ENCODE measurements around the gene KIF21B.
A peak's percentile ranks its signal among the peaks of the same experiment; 100 is the strongest.

Gene KIF21B

DNA sequence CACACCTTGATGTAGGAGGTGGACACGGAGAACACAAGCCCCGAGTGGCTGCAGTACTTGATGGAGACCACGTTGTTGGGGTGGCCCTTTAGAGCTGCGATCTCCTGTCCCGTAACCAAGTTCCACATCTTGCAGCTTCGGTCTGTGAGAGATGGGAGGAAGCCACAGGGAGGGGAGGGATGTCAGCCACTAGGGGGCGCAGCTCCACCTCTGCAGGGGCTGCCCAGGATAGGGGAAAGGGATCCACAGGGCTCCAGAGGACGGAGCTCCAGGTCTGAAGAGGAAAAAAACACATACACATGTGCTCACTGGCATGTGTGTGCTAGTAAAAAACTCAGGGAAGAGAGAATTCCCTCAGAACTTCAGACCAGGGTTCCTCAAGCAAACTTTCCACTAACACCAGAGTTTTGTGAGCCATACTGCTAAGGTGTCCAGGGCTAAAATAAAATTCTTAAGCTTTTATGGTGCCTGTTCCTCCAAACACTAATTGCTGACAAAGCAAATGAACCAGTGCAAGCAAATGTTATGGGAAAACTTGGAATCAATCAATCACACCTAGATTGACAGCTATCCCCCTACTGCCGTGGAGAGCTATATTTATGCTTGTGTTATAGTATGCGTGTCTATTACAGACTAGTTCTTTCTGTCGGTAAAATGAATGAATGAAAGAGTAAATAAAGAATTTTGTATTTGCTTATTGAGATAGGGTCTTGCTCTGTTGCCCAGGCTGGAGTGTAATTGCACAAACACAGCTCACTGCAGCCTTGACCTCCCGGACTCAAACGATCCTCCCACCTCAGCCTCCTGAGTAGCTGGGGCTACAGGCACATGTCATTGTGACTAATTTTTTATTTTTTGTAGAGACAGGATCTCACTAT lies 43.7 kb downstream of the KIF21B start:
- DNase-seq (ENCODE audit: low read depth): no peak
- TF ChIP-seq, protein P1, sequence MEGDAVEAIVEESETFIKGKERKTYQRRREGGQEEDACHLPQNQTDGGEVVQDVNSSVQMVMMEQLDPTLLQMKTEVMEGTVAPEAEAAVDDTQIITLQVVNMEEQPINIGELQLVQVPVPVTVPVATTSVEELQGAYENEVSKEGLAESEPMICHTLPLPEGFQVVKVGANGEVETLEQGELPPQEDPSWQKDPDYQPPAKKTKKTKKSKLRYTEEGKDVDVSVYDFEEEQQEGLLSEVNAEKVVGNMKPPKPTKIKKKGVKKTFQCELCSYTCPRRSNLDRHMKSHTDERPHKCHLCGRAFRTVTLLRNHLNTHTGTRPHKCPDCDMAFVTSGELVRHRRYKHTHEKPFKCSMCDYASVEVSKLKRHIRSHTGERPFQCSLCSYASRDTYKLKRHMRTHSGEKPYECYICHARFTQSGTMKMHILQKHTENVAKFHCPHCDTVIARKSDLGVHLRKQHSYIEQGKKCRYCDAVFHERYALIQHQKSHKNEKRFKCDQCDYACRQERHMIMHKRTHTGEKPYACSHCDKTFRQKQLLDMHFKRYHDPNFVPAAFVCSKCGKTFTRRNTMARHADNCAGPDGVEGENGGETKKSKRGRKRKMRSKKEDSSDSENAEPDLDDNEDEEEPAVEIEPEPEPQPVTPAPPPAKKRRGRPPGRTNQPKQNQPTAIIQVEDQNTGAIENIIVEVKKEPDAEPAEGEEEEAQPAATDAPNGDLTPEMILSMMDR (conservative IDR thresholded peaks at IDR 0.05; ENCODE audit: low read length): peak; percentile 32
- H3K4me3 ChIP-seq (ENCODE audit: low read length): no peak overlapping the region

DNA sequence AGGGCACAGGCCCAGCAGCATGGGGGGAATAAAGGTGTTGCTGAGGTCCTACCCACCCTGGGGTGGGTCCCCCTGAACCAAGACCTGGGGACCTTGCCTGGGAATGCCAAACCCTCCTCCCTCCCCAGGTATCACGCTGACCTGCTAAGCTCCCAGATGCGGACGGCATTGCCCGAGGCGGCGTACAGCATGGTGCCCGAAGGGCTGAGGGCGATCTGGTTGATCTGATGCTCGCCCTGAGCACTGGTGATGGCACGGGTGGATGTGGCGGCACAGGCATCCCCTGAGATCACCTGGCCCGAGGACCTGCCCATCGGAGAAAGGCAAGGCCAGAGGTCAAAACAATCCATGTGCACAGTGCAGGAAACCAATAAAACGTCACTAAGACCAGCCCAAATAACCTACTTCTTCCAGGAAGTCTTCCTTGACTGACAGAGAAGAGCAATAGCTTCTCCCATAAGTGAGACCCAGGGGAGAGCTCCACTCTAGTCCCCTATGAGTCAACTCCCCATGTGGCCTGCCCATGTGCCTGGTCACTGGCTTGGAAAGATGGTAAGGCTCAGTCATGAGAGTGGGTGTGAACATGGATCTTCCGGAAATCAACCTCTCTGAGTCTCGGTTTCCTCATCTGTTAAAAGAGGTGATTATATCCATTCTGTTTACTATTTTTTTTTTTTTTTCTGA lies 46.3 kb downstream of the KIF21B start:
- H3K4me3 ChIP-seq (ENCODE audit: low read length): no peak overlapping the region
- no peak for DNase-seq (ENCODE audit: low read depth)
- TF ChIP-seq, protein P1 (conservative IDR thresholded peaks at IDR 0.05; ENCODE audit: low read length): no peak

DNA sequence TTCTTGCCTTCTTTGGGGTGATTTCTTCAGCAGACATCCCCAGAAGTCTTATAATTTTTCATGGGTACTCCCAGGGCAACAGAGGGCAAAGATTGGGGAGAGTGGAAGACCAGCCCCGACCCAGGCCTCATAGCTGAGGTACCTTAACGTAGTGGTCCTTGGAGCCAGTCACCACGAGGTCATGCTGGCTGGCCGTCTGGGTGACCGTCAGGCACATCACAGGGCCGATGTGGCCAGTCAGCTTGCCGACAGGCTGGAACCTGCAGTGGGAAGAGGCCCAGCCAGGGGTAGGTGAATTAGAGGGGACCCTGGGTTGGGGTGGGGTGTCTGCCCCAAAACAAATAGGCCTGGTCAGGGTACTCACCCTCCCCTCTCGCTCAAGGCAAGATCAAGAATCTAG lies 46.9 kb downstream of the KIF21B start:
- no peak for DNase-seq (ENCODE audit: low read depth)
- H3K4me3 ChIP-seq (ENCODE audit: low read length): no peak overlapping the region
- TF ChIP-seq, protein P1 (conservative IDR thresholded peaks at IDR 0.05; ENCODE audit: low read length): no peak

DNA sequence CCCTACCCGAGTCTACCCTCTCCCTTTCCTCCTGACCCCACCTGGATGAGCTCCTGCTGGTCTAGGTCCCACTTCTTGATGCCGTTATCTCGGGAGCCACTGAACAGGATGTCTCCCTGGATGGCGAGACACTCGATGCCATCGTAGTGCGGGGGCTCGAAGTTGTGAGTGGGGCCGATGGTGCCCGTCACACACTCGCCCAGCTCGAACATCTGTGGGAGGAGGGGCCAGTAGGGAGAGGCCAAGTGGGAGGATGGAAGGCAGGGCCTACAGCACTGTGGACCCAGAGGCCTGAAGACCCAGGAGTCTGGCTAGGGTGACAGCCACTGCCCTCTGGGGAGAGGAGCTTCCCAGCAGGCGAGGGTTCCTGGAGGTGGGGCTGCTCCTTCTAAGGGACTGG lies 48.1 kb downstream of the KIF21B start:
- no peak for DNase-seq (ENCODE audit: low read depth)
- no peak overlapping the region for H3K4me3 ChIP-seq (ENCODE audit: low read length)
- TF ChIP-seq, protein P1 (conservative IDR thresholded peaks at IDR 0.05; ENCODE audit: low read length): no peak

DNA sequence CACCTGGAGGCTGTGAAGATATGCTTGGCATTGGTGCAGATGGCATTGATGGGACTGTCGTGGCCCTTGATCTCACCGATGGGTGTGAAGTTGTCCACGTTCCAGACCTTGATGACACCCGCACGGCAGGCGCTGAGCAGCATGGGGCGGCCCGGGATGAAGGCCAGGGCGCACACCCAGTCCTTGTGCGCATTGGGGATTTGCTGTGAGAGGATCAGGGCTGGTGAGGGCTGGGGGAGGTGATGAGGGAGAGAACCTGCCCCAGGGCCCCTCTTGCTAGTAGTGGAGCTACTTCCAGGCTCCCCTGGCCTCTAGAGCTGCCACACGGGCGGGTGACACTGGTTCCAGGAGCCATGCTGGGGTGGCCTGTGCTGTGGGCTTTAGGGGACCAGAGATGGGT lies 48.8 kb downstream of the KIF21B start:
- H3K4me3 ChIP-seq (ENCODE audit: low read length): no peak overlapping the region
- no peak for DNase-seq (ENCODE audit: low read depth)
- TF ChIP-seq, protein P1 (conservative IDR thresholded peaks at IDR 0.05; ENCODE audit: low read length): no peak

DNA sequence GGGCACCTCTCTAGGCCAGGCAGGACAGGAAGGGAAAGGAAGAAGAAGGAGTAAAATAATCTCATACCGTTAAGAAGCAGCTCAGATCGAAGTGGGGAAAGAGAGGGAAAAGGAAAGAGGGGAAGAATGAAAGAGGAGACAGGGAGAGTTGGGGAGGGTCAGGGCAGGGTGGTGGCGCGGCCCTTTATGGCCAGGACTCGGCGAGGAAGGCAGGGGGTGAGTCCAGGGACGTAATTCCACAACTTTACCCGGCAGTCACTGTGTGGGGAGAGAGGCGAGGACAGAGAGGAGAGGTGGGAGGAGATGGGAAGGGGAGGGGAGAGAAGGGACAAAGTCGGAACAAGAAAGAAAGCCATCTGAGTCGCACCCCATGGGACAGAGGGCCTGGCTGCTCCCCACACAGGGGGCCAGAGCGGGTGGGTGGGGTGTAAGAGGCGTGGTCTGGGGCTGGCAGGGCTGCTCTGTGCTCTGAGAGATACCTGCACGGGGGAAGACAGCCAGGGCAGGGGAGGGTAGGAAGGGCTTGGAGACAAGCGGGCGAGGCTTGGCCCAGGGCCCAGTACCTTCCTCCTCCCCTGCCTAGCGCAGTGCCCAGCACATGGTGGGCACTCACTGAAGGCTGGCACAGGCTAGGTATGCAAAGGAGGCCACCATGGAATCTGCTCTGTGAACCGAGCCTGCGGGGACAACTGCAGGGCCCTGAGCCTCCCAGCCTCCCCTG lies 49.4 kb downstream of the KIF21B start:
- TF ChIP-seq, protein P1 (conservative IDR thresholded peaks at IDR 0.05; ENCODE audit: low read length): no peak
- H3K4me3 ChIP-seq (ENCODE audit: low read length): no peak overlapping the region
- DNase-seq (ENCODE audit: low read depth): no peak

Measured in AG10803 (cell line).